Body of pancreas (tissue), 4 donors: ENCODE results near the gene MAN2B1.

Experiments
- CTCF ChIP-seq, 7 experiments: fragments of 450-650 bp in 4 of 7; fragments of 200-600 bp in 3 of 7; sonication (generic) in 3 of 7; IDR thresholded peaks; one replicate each; pipeline ENCODE4 v1.5.1; 2016 to 2019; ENCODE audit warnings: antibody characterized with exemption in 7 of 7
- POLR2A ChIP-seq, 3 donors: fragments of 450-650 bp; IDR thresholded peaks; one replicate each; pipeline ENCODE4 v1.6.1; 2016; ENCODE audit warnings: antibody characterized with exemption in 3 of 3, mild to moderate bottlenecking in 2 of 3

- TF ChIP-seq CTCF (IDR thresholded peaks at IDR 0.05) (no peak), POLR2A (IDR thresholded peaks at IDR 0.05) (no peak)
Observed at GRCh38 chr19:12715102-12715501, 48.6 kb upstream of the MAN2B1 start.
